ENCODE results near the gene MAGEB18. TPM values are rescaled to one million over a fixed set of nuclear protein-coding genes. Genes with fewer than 3 reads are reported as not detected.

The MAGEB18 gene
- total RNA-seq (not detected), polyA plus RNA-seq (not detected), total RNA-seq (0 to 0.09 (median 0) reads per million in 6 experiments)

DNA sequence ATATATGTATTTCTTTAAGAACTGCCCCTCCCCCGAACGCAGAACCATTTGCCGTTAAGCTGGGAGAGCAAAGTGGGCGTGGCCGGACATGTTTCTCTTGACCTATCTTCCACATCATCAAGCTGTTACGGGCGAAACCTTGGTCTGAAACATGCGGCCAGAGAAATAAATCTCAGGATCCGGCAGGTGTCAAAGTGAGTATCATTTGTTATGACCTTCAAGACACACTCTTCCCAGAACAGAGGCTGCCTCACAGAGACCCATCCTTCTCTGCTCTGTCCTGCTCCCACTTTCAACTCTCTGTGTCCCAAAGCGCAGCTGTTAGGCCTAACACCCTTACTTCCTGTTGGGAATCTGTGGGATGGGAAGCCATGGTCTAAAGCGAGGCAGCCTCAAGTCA is at the start of gene MAGEB18:
Gene MAGEB18, plus strand, starts transcription at position 70 of the 400 bp plus-strand sequence. CDS start 643 bp downstream, outside the sequence.
- no peak for DNase-seq
- Mint-ChIP-seq H3K4me1 (no peaks in the 10 kb centered on the region), H3K36me3 (no peaks in the 10 kb centered on the region), H3K27ac (no peak within 1 kb of the TSS), H3K9me3 (peaks cover 0 to 10% (median 0%) of the 10 kb centered on the region in 9 donors), H3K27me3 (no peaks in the 10 kb centered on the region), H3K4me3 (no peak within 1 kb of the TSS)
- POLR2A ChIA-PET, result no interaction called here
- no peak for ATAC-seq

DNA sequence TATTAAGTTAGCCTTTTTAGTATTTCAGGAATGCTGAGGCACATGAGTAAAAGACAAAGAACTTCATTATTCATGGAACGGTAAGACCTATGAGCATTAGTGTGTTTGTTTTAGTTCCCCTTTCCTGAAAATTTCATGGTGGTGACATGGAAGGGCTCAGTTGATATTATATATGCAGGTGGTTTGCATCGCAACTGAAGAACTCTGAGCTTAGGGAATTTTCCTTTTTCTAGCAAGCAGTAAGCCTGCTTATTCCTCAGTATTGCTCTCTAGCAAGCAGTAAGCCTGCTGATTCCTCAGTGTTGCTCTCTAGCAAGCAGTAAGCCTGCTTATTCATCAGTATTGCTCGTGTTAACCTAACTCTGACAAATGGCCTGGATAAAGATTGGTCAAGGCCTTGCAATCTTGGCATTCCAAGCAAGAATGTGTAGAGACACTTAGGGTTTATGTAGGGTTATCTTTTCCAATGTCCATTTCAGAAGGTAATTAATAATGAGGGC is 37.7 kb upstream of the MAGEB18 start:
- Mint-ChIP-seq H3K36me3 (no peaks in the 10 kb centered on the region), H3K27ac (no peak overlapping the region), H3K4me3 (no peak overlapping the region), H3K9me3 (peaks cover 0 to 2% (median 0%) of the 10 kb centered on the region in 9 donors), H3K4me1 (no peaks in the 10 kb centered on the region), H3K27me3 (no peaks in the 10 kb centered on the region)
- ATAC-seq (no peak), DNase-seq (no peak)
- POLR2A ChIA-PET, result no interaction called here

DNA sequence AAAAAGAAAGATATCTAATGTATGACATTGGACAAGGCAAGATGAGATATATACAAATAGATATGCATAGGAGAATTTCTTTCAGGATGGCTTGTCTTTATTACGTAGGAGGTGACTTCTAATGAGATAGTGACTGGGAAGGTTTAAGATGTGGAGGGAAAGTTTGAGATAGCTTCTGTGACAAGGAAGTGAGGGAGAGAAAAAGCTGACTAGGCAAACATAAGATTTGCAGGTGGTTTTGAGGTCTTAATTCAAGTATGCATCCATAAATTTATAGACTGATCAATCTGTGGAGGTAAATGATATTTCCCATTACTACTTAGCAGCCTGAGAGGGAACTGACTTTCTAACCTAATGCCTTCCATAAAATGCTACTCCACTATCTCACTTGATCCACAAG is 29.0 kb upstream of the MAGEB18 start:
- no peak for ATAC-seq
- Mint-ChIP-seq H3K4me1 (no peaks in the 10 kb centered on the region), H3K36me3 (no peaks in the 10 kb centered on the region), H3K9me3 (peaks cover 0 to 4% (median 0%) of the 10 kb centered on the region in 9 donors), H3K27ac (no peak overlapping the region), H3K4me3 (no peak overlapping the region), H3K27me3 (no peaks in the 10 kb centered on the region)
- DNase-seq, result no peak
- POLR2A ChIA-PET, result no interaction called here

DNA sequence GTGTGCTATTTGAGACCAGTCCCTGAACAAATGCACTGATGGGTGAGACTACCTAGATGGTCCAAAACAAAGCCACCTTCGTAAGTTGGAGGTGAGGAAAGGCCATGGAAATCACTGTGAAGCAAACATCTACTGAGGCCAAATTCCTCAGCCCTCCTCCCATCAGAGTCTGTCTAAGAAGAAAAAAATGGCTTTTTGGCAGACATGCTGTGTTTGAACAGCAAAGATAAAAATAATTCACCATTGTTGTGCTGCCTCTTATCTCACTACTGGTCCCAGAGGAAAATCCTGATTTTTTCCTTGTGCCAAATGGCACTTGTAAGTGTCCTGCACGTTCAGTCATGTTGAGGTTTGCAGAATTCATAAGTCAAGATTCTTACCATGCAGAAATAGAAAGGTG is 7.9 kb downstream of the MAGEB18 start:
- H3K27ac Mint-ChIP-seq, result no peak overlapping the region
- ATAC-seq, result no peak
- no peaks in the 10 kb centered on the region for H3K4me1 Mint-ChIP-seq
- H3K27me3 Mint-ChIP-seq, result no peaks in the 10 kb centered on the region
- no peaks in the 10 kb centered on the region for H3K36me3 Mint-ChIP-seq
- no peak overlapping the region for H3K4me3 Mint-ChIP-seq
- POLR2A ChIA-PET, result no interaction called here
- H3K9me3 Mint-ChIP-seq, result peaks cover 0 to 10% (median 0%) of the 10 kb centered on the region in 9 donors
- DNase-seq, result no peak

DNA sequence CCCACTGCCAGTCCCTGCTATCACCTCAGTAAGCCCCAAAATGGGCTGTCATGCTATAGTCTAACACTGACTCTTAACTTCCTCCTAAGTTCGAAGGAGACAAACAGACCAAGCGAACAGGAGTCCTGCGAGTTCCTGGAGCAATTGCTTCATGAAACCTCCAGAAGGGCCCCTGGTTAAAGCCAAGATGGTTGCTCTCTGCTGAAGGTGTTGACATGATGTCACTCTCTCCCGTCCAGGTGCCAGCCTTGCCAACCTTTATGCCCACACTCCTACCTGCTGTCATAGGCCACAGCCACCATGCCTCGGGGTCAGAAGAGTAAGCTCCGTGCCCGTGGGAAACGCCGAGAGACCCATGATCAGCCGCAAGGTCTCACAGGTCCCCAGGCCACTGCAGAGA is 22.2 kb downstream of the MAGEB18 start, which contains the start of gene MAGEB6B:
Gene MAGEB6B, plus strand, starts transcription at position 301 of the 400 bp plus-strand sequence. Its CDS starts 0 bp downstream, at position 301.
- DNase-seq, result no peak
- Mint-ChIP-seq H3K9me3 (peaks cover 0 to 7% (median under 1%) of the 10 kb centered on the region in 9 donors), H3K27me3 (no peaks in the 10 kb centered on the region), H3K4me1 (no peaks in the 10 kb centered on the region), H3K4me3 (no peak within 1 kb of the TSS), H3K27ac (no peak within 1 kb of the TSS), H3K36me3 (no peaks in the 10 kb centered on the region)
- POLR2A ChIA-PET, result no interaction called here
- no peak for ATAC-seq

Other genes with a start within 250 kb of the MAGEB18 start
- not detected for gene MAGEB6B, start 22.3 kb downstream of the MAGEB18 start, total RNA-seq
- not detected for gene MAGEB6B, start 22.3 kb downstream of the MAGEB18 start, polyA plus RNA-seq
- not detected for gene MAGEB6, start 54.1 kb downstream of the MAGEB18 start, total RNA-seq
- gene MAGEB6, start 54.1 kb downstream of the MAGEB18 start, polyA plus RNA-seq, result not detected
- gene MAGEB5, start 77.8 kb downstream of the MAGEB18 start, total RNA-seq, result not detected
- not detected for gene MAGEB5, start 77.8 kb downstream of the MAGEB18 start, polyA plus RNA-seq